ENCODE measurements around the gene ZNF598.

The ZNF598 gene

DNA sequence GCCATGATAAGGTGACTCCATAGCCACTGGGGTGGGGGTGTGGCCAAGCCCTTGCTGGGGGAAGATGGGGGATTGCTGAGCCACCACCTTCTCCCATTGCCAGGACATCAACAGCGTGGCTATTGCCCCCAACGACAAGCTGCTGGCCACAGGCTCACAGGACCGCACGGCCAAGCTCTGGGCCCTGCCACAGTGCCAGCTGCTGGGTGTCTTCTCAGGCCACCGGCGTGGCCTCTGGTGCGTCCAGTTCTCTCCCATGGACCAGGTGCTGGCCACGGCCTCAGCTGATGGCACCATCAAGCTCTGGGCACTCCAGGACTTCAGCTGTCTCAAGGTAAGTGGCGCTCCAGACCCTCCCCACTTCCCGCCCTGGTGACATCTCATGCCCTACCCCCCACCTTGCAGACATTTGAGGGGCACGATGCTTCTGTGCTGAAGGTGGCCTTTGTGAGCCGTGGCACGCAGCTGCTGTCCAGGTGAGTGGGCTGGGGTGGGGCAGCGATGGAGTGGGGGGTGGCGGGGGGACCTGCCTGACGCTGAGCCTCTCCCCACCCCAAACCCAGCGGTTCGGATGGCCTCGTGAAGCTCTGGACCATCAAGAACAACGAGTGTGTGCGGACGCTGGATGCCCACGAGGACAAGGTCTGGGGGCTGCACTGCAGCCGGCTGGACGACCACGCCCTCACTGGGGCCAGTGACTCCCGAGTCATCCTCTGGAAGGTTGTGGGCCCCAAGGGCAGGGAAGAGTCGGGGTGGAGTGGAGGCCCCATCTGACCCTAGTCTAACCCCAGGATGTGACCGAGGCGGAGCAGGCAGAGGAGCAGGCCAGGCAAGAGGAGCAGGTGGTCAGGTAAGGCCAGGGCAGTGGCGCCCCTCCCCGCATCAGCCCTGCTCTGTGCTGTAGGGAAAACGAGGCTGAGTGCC, 32.4 kb downstream of the ZNF598 start:
- Histone ChIP-seq H3K27me3 (peaks cover 0 to 85% of the 10 kb centered on the region in 2 donors), H3K4me1 (peaks cover 0 to 47% (median 27%) of the 10 kb centered on the region in 4 donors), H3K9me3 (no peaks in the 10 kb centered on the region), H3K36me3 (peaks cover 50 to 55% (median 52%) of the 10 kb centered on the region in 3 donors), H3K27ac (no peak overlapping the region), H3K4me3 (no peak overlapping the region)
- no peak for TF ChIP-seq CTCF (IDR thresholded peaks at IDR 0.05)
- intact Hi-C loops (cut with DNase I; ENCODE audit: low total_unique reads) = no loop called here
- no peak for DNase-seq

- intact Hi-C loops (cut with DNase I; ENCODE audit: low total_unique reads) = no loop called here
- Histone ChIP-seq H3K27me3 (peaks cover 0 to 78% of the 10 kb centered on the region in 2 donors), H3K36me3 (peaks cover 50 to 55% (median 52%) of the 10 kb centered on the region in 3 donors), H3K4me3 (no peak overlapping the region), H3K4me1 (peaks cover 0 to 49% (median 29%) of the 10 kb centered on the region in 4 donors), H3K9me3 (no peaks in the 10 kb centered on the region), H3K27ac (no peak overlapping the region)
- TF ChIP-seq CTCF (IDR thresholded peaks at IDR 0.05) = no peak
- no peak for DNase-seq
Measured at GRCh38 chr16:1976216-1976520, 33.5 kb downstream of the ZNF598 start.

DNA sequence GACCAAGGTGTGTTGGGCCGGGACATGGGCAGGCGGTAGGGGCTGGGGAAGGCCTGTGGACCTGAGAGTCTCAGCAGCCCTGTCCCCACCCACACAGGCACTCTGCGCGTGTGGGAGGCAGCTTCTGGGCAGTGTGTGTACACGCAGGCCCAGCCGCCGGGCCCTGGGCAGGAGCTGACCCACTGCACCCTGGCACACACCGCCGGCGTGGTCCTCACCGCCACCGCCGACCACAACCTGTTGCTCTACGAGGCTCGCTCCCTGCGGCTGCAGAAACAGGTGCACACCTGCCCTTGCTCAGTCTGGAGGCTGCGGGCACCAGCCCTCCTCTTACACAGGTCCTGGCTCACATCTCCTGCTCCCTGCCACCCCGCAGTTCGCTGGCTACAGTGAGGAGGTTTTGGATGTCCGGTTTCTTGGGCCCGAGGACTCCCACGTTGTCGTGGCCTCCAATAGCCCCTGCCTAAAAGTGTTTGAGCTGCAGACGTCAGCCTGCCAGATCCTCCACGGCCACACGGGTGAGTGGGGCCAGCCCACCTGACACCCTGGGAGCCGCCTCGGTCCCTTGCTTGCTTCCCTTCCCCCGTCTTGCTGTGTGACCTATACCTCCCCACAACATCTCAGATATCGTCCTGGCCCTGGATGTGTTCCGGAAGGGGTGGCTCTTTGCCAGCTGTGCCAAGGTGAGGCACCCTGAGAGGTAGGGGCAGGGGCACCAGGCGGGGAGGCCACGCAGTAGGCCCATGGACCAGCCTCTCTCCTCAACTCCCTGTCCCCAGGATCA, 34.0 kb downstream of the ZNF598 start:
- Histone ChIP-seq H3K4me1 (peaks cover 0 to 49% (median 31%) of the 10 kb centered on the region in 4 donors), H3K9me3 (no peaks in the 10 kb centered on the region), H3K27me3 (peaks cover 0 to 72% of the 10 kb centered on the region in 2 donors), H3K27ac (no peak overlapping the region), H3K4me3 (no peak overlapping the region), H3K36me3 (peaks cover 50 to 55% (median 52%) of the 10 kb centered on the region in 3 donors)
- no peak for TF ChIP-seq CTCF (IDR thresholded peaks at IDR 0.05)
- intact Hi-C loops (cut with DNase I; ENCODE audit: low total_unique reads) = no loop called here
- no peak for DNase-seq

DNA sequence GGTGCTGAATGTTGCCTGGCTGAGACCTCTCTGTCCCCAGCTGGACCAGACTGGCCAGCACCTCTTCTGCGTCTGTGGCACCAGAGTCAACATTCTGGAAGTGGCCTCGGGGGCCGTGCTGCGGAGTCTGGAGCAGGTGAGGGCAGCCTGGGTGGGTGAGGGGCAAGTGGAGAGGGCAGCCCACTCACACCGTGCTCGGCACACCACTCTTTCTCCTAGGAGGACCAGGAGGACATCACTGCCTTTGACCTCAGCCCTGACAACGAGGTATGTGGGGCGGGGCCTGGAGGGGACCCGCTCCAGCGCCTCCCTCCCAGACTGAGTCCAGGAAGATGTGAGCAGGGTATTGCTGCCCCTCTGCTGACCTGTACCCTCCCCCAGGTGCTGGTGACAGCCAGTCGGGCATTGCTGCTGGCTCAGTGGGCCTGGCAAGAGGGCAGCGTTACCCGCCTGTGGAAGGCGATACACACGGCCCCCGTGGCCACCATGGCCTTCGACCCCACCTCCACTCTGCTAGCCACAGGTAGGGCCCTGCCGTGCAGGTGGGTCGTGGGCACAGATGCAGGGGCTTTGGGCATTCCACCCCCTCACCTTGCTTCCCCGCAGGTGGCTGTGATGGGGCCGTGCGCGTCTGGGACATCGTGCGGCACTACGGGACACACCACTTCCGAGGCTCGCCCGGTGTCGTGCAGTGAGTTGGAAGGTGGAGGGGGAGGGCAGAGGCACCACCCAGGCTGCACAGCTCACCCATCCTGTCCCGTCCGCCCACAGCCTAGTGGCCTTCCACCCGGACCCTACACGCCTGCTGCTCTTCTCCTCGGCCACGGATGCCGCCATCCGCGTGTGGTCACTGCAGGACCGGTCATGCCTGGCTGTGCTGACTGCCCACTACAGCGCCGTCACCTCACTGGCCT, 35.2 kb downstream of the ZNF598 start:
- Histone ChIP-seq H3K27ac (no peak overlapping the region), H3K27me3 (peaks cover 0 to 60% of the 10 kb centered on the region in 2 donors), H3K36me3 (peaks cover 50 to 55% (median 52%) of the 10 kb centered on the region in 3 donors), H3K4me3 (no peak overlapping the region), H3K4me1 (peaks cover 0 to 41% (median 26%) of the 10 kb centered on the region in 4 donors), H3K9me3 (no peaks in the 10 kb centered on the region)
- intact Hi-C loops (cut with DNase I; ENCODE audit: low total_unique reads) = loop anchor here (5.0 kb wide), 1 partner anchor 362 kb away; the partner anchor contains the start of genes CRAMP1 and IFT140
- no peak for TF ChIP-seq CTCF (IDR thresholded peaks at IDR 0.05)
- DNase-seq = no peak

All from tibial artery (tissue), 4 donors.